PC-3 (cell line): ENCODE data around the gene AP4B1.

ENCODE experiments used
- CTCF ChIP-seq: fragments of 300-600 bp; sonication (generic); conservative IDR thresholded peaks from 2 replicates; pipeline ENCODE4 v1.5.1; 2017; ENCODE audit warnings: antibody characterized with exemption, low read depth, mild to moderate bottlenecking, low read length
- EZH2 ChIP-seq: fragments of 300-600 bp; sonication (generic); IDR thresholded peaks from one replicate; pipeline ENCODE4 v1.6.1; 2017; ENCODE audit warnings: antibody characterized with exemption, mild to moderate bottlenecking, low read length; ENCODE audit not compliant: unreplicated experiment

DNA sequence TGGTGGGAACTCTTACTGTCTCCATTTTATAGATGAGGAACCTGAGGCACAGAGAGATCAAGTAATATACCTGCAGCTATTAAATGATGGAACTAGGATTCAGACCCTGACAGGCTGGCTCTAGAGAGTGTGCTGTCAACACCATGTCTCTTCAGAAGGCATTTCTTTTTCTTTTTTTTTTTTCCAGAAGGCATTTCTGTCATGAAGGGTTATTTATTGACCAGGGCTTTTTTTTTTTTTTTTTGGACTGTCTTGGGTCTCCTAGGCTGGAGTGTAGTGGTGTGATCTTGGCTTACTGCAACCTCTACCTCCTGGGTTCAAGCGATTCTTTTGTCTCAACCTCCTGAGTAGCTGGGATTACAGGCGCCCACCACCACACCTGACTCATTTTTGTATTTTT is 47.1 kb upstream of the AP4B1 start:
- TF ChIP-seq CTCF (no peak), EZH2 (no peak)
